ENCODE results near the gene TAX1BP1.

DNA sequence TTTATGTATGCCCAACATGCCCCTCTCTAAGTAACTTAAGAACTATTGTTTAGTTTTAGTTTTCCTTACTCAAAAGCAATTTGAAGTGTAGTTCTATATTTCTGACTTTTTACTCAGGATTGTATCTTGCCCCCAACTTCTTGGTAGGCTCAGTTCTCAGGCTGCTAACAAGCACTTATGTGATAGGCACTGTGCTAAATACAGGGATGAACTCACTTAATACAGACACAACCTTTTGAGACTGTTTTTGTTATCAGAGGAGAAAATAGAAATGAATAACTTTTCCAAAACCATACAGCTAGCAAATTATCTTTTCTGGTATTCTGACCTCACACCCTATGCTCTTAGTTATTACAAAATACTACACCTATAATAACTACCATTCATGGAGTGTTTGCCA is 16.3 kb downstream of the TAX1BP1 start:
- TF ChIP-seq TARDBP (IDR thresholded peaks at IDR 0.05) = no peak
- no peak for TF ChIP-seq BHLHE40 (IDR thresholded peaks at IDR 0.05; ENCODE audit: borderline replicate concordance)
- TF ChIP-seq ZNF384 (IDR thresholded peaks at IDR 0.05) = no peak
- TF ChIP-seq SUZ12 (IDR thresholded peaks at IDR 0.05) = no peak
- no peak for TF ChIP-seq FOXM1 (IDR thresholded peaks at IDR 0.05; ENCODE audit: borderline replicate concordance)
- no peak for TF ChIP-seq SP1 (IDR thresholded peaks at IDR 0.05)
- TF ChIP-seq FOXK2 (IDR thresholded peaks at IDR 0.05) = no peak
- TF ChIP-seq NFRKB (IDR thresholded peaks at IDR 0.05) = no peak
- no peak for TF ChIP-seq FOXA1 (IDR thresholded peaks at IDR 0.05)
